ENCODE measurements around the gene ST6GALNAC3.

ST6GALNAC3 gene

DNA sequence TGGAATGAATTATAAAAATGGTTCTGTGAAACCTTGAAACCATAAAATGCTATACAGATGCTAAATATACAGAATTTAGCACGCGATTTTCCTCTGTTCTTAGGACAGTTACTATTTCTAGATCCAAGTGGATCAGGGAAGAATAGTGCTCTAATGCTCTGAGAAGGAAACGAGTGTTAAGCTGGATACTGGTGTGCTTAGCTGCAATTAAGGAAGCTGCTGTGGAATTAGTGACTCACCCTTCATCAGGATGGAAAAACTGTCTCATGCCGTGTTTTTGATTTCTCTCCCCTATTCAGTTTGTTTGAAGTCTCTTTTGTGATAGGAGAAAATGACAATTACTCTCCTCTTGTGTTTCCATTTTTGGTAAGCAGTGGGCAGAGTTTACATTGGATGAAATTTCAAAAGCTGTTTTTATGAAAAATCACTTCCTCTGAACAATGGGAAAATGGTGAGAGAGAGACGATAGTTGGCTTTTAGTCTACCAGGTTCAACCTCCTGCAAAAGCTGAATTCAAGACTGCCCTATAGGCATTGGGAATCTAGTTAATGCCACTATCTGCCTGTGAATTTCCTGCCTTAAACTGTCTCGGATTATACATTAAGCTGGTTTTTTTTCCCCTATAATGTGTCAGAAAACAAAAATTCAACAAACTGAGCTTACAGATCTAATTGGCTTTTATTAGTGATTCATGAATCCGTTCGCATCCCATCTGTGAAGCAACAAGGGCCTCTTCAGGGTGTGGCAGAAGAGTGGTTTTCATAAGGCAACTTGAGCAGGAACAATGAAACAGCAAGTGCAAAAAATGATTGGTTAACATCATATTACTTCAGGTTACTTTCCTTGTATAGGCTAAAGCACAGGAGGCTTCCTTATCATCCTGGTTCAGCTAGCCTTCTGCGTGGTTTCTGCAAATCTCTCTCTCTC, 179.8 kb downstream of the ST6GALNAC3 start:
- Mint-ChIP-seq H3K27me3 (ENCODE audit: low read depth) (no peaks in the 10 kb centered on the region), H3K27ac (no peak overlapping the region), H3K4me3 (no peak overlapping the region), H3K4me1 (ENCODE audit: low read depth) (peaks cover 29% of the 10 kb centered on the region), H3K36me3 (ENCODE audit: low read depth) (peaks cover 1% of the 10 kb centered on the region), H3K9me3 (no peaks in the 10 kb centered on the region)
- no peak for DNase-seq (ENCODE audit: low spot score)

DNA sequence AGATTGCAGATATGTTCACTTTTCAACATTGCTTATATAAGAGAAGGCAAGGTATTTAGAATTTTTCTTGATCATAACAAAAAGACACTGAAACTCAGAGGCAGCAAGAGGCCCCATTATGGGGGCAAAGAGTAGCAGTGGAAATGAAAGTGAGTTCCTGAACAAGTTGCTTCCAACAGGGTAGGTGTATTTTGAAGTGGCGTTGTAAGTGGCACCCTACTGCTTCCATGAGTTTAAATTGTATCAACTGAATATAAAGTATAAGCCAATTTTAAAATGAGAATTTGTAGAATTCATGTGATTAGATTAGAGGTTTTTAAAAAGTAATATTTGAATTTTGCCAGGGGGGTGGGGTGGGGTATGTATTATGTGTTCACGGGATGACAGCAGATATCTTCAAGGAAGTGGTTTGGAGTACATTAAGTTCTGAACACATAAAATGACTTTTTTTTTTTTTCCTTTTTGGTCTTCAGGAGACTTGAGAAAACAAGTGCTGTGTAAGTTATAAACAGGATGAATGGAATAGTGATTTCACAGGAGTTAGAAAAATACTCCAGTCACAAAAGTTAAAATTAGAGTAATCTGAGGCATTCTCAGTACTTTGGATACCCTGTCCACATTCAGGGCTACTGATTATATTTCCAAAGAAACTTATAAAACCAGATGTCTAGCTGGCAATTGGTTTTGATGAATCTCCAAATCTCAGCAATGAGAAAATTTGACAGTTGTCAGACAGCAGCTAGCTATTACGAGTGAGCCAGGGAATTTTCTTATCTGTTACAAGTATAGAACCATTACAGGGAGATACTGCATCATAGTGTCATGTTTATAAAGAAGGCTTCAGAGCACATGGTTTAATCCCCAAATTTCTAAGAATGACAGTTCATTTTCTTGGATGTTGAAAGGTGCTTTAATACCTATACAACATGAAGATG, 182.0 kb downstream of the ST6GALNAC3 start:
- peaks cover 1% of the 10 kb centered on the region for H3K36me3 Mint-ChIP-seq (ENCODE audit: low read depth)
- H3K27me3 Mint-ChIP-seq (ENCODE audit: low read depth) = no peaks in the 10 kb centered on the region
- no peak for DNase-seq (ENCODE audit: low spot score)
- peak overlapping the region; percentile 53 for H3K4me3 Mint-ChIP-seq
- H3K4me1 Mint-ChIP-seq (ENCODE audit: low read depth) = peaks cover 42% of the 10 kb centered on the region
- H3K9me3 Mint-ChIP-seq = no peaks in the 10 kb centered on the region
- peak overlapping the region; percentile 26 for H3K27ac Mint-ChIP-seq

DNA sequence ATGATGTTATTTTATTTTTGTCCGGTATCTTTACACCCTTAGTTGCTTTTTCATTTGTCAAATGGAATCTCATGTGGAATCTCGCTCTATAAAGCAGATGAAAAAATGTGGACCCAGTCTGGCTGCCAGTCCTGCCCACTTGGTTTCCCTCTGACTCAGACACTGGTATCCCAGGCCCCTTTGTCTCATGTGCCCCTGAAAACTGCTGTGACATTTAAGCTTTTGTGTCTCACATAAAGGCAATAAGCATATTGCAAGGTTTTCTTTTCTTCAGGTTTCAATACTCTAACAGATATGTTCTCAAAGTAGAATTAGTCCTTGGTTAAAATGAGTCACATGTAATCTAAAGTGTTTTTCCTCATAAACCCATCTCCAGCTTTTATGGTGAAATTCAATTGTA, 183.3 kb downstream of the ST6GALNAC3 start:
- Mint-ChIP-seq H3K36me3 (ENCODE audit: low read depth) (peaks cover 1% of the 10 kb centered on the region), H3K9me3 (peaks cover 4% of the 10 kb centered on the region), H3K27ac (peak overlapping the region; percentile 29), H3K27me3 (ENCODE audit: low read depth) (no peaks in the 10 kb centered on the region), H3K4me1 (ENCODE audit: low read depth) (peaks cover 48% of the 10 kb centered on the region), H3K4me3 (no peak overlapping the region)
- DNase-seq (ENCODE audit: low spot score) = no peak

DNA sequence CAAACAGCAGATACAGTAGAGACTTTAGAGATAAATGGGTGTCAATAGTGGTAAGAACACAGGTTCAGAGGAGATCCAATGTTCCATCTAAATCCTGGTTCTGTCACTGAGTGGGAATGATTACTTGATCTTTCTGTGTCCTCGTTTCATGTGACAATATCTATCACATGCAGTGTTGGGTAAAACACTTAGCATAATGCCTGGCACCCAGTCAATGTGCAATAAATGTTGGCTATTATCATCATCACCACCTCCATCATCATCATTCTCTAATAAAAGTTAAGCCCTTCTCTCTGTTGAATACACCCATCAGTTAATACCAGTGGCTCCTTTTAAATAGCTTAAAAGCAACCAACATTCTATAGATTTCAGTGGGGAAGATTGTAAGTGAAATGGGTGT, 184.7 kb downstream of the ST6GALNAC3 start:
- Mint-ChIP-seq H3K36me3 (ENCODE audit: low read depth) (peaks cover 1% of the 10 kb centered on the region), H3K4me3 (no peak overlapping the region), H3K9me3 (peaks cover 4% of the 10 kb centered on the region), H3K27me3 (ENCODE audit: low read depth) (no peaks in the 10 kb centered on the region), H3K27ac (no peak overlapping the region), H3K4me1 (ENCODE audit: low read depth) (peaks cover 48% of the 10 kb centered on the region)
- no peak for DNase-seq (ENCODE audit: low spot score)

DNA sequence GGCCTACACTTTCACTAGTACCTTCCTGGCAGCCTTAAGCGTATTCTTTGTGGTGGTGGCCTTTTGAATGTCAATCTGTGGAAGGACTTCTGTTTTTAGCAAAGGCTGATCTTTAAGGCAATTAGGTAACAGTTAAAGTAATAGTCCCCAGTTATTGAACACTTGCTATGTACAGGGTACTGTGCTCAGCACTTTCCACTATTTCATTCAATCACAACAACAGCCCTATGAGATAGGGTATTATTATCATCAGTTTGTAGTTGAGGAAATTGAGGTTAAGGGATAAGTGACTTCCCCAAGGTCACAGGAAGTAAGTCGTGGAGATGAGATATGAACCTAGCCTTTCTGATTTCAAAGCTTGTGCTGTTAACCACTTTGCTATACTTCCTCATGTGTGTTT, 185.7 kb downstream of the ST6GALNAC3 start:
- Mint-ChIP-seq H3K9me3 (peaks cover 4% of the 10 kb centered on the region), H3K36me3 (ENCODE audit: low read depth) (peaks cover 1% of the 10 kb centered on the region), H3K4me3 (peak overlapping the region; percentile 24), H3K27ac (no peak overlapping the region), H3K4me1 (ENCODE audit: low read depth) (peaks cover 41% of the 10 kb centered on the region), H3K27me3 (ENCODE audit: low read depth) (no peaks in the 10 kb centered on the region)
- no peak for DNase-seq (ENCODE audit: low spot score)

DNA sequence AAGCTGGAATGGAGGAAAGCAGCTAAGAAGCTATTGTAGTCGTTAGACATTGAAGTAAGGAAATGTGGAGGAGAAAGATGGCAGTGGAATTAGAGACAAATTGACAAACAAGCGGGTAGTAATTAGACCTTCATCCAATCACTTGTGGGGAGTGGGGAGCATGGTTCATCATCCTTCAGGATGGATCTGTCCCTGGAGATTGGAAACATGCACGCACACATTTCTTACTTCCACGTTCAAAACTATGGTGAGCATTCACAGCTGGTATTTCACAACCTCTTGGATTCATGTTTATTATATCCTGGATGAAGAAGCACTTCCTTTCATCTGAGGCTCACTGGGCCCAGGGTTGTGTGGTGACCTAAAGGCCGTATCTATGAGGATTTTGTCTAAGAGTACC, 188.1 kb downstream of the ST6GALNAC3 start:
- H3K36me3 Mint-ChIP-seq (ENCODE audit: low read depth) = no peaks in the 10 kb centered on the region
- H3K27me3 Mint-ChIP-seq (ENCODE audit: low read depth) = no peaks in the 10 kb centered on the region
- no peak overlapping the region for H3K27ac Mint-ChIP-seq
- H3K4me1 Mint-ChIP-seq (ENCODE audit: low read depth) = peaks cover 35% of the 10 kb centered on the region
- peaks cover 4% of the 10 kb centered on the region for H3K9me3 Mint-ChIP-seq
- no peak overlapping the region for H3K4me3 Mint-ChIP-seq
- no peak for DNase-seq (ENCODE audit: low spot score)

DNA sequence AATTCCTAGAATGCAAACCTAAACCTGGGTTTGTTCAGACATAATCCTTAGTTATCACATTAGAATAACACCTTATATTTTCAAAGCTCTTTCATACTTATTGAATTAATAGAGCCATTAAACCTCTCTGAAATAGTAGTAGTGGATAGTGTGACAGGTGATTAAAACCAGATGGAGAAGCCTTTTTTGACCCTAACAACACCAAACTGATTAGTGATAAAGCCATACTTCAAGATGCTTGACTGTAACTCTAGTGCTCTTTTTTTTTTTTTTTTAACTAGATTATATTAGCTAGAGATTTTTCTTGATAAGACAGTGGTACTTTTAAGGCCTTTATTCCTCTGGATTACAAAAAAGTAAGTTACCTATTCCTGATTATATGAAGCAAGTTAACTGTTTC, 190.1 kb downstream of the ST6GALNAC3 start:
- no peak overlapping the region for H3K4me3 Mint-ChIP-seq
- no peaks in the 10 kb centered on the region for H3K36me3 Mint-ChIP-seq (ENCODE audit: low read depth)
- no peak overlapping the region for H3K27ac Mint-ChIP-seq
- peaks cover 4% of the 10 kb centered on the region for H3K9me3 Mint-ChIP-seq
- no peak for DNase-seq (ENCODE audit: low spot score)
- peaks cover 46% of the 10 kb centered on the region for H3K4me1 Mint-ChIP-seq (ENCODE audit: low read depth)
- no peaks in the 10 kb centered on the region for H3K27me3 Mint-ChIP-seq (ENCODE audit: low read depth)

DNA sequence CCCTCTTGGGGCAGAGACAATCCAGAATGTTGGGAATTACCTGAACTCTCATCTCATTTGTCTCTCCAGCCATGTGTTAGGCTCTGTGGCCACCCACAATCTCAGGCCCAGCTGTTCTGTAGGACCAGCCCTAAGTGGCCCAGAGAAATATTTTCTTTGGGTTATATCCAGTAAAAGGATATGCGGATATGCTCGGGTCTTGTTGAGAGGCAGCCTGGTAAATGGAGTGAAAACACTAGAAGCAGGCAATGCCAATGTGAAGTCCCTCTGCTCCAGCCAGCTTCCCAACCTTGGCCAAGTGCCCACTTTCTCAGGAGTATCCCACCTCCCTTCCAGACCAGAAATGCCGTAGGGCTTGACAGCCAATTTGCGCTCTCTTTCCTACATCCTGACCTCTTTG, 192.2 kb downstream of the ST6GALNAC3 start:
- H3K9me3 Mint-ChIP-seq = peaks cover 4% of the 10 kb centered on the region

DNA sequence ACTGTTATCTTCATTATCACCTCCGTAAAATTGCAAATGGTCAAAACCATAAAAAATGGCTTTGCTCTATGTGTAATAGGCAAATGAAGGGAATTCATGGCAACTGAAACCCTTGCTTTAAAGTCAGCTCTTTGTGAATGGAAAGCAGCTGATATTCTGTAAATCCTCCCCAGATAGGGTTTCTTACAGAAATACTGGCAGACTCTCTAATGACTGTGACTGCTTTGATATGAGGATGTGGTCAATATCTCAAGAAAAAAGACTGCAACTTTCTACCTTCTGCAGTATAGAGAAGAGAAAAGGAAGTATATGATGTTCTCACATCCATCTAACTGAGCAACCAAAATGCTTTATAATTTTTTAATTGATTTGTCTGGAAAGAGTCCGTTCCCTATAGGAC, 193.1 kb downstream of the ST6GALNAC3 start:
- Mint-ChIP-seq H3K4me1 (ENCODE audit: low read depth) (peaks cover 47% of the 10 kb centered on the region), H3K27me3 (ENCODE audit: low read depth) (peaks cover 2% of the 10 kb centered on the region), H3K36me3 (ENCODE audit: low read depth) (no peaks in the 10 kb centered on the region), H3K9me3 (no peaks in the 10 kb centered on the region), H3K27ac (peak overlapping the region; percentile 89), H3K4me3 (peak overlapping the region; percentile 63)
- DNase-seq (ENCODE audit: low spot score) = no peak

More for the DNA sequence above, 192.2 kb downstream of the ST6GALNAC3 start:
- H3K4me3 Mint-ChIP-seq = peak overlapping the region; percentile 63
- peak overlapping the region; percentile 89 for H3K27ac Mint-ChIP-seq
- peaks cover 48% of the 10 kb centered on the region for H3K4me1 Mint-ChIP-seq (ENCODE audit: low read depth)
- no peak for DNase-seq (ENCODE audit: low spot score)
- H3K36me3 Mint-ChIP-seq (ENCODE audit: low read depth) = no peaks in the 10 kb centered on the region
- H3K27me3 Mint-ChIP-seq (ENCODE audit: low read depth) = peaks cover 2% of the 10 kb centered on the region

DNA sequence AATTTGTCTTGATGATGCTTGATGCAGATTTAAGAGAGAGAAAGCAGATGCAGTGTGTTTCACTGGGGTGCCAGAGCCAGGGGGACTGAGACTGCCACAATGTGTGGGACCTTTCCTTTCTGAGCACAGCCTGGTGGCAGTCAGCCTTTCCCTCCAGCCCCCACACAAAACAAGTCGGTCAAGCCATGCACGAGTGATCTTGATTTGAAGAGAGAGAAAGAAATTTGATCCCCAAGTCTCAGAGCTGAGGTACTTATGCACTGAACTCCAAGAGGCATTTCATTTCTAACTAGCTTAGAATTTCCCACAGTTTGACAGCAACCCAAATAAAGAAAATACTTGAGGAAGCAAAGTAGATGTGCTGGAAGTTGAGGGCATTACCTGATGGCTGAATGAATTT, 193.8 kb downstream of the ST6GALNAC3 start:
- no peak for DNase-seq (ENCODE audit: low spot score)
- Mint-ChIP-seq H3K27ac (peak overlapping the region; percentile 89), H3K27me3 (ENCODE audit: low read depth) (peaks cover 2% of the 10 kb centered on the region), H3K4me1 (ENCODE audit: low read depth) (peaks cover 51% of the 10 kb centered on the region), H3K4me3 (peak overlapping the region; percentile 63), H3K36me3 (ENCODE audit: low read depth) (no peaks in the 10 kb centered on the region), H3K9me3 (no peaks in the 10 kb centered on the region)

DNA sequence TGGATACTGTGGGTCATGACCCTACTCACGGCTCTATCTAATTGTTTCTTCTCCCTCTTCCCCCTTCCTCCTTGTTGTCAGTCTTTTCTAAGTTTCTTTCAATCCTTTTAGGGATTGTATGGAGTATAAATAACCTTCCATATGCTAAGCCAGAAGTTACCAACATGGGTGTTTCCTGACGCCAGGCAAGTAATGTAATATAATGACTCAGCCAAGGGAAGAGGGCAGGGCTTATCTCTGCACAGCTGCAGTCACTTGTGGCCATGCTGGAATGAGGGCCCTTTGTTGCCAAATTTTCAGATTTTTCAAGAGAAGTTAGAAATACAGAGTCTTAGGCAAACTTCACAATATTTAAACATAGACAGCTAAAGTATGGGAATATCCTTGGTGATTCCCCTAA, 194.6 kb downstream of the ST6GALNAC3 start:
- no peak for DNase-seq (ENCODE audit: low spot score)

DNA sequence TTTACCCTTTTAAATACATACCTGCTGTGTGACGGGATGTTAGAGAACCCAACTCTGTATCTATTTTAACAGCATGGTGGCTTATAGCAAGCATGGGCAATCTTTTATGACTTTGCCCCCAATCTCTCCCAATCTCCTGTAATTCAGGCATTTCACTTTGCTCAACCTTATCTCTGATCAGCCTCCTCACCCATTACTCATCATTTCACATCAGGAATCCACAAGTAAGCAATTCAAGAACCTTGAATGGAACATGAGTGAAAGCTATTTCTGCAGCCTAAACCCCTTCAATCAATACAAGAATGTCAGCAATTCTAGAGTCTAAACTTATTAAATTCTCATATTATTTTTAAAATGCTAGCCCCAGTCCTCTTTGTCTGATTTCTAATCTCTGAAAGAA, 199.8 kb downstream of the ST6GALNAC3 start:
- Mint-ChIP-seq H3K9me3 (no peaks in the 10 kb centered on the region), H3K27me3 (ENCODE audit: low read depth) (peaks cover 4% of the 10 kb centered on the region), H3K36me3 (ENCODE audit: low read depth) (no peaks in the 10 kb centered on the region), H3K4me1 (ENCODE audit: low read depth) (peaks cover 38% of the 10 kb centered on the region), H3K27ac (no peak overlapping the region), H3K4me3 (no peak overlapping the region)
- no peak for DNase-seq (ENCODE audit: low spot score)

More for the DNA sequence above, 194.6 kb downstream of the ST6GALNAC3 start:
- Mint-ChIP-seq H3K36me3 (ENCODE audit: low read depth) (no peaks in the 10 kb centered on the region), H3K9me3 (no peaks in the 10 kb centered on the region), H3K4me1 (ENCODE audit: low read depth) (peaks cover 56% of the 10 kb centered on the region), H3K27ac (peak overlapping the region; percentile 70), H3K4me3 (peak overlapping the region; percentile 33), H3K27me3 (ENCODE audit: low read depth) (peaks cover 2% of the 10 kb centered on the region)

DNA sequence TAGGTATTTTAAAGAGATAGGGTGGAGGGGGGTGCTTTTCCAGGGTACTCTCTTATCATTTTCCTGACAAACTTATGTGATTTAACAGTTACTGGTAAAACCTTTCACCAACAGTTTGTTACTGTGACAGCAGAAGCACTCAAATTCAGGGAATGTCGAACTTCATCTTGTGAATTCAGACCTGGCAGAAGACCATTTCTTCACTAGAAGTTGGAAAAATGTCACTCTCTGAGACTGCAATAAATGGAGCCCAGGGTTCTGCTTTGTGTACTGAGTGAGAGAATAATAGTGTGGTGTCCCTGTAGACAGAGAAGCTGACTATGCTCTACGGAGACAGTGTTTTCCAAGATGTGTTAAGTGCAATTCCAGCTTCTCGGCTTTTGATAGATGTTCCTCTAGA, 200.2 kb downstream of the ST6GALNAC3 start:
- Mint-ChIP-seq H3K27me3 (ENCODE audit: low read depth) (peaks cover 4% of the 10 kb centered on the region), H3K4me1 (ENCODE audit: low read depth) (peaks cover 35% of the 10 kb centered on the region), H3K9me3 (no peaks in the 10 kb centered on the region), H3K27ac (no peak overlapping the region), H3K4me3 (no peak overlapping the region), H3K36me3 (ENCODE audit: low read depth) (no peaks in the 10 kb centered on the region)
- DNase-seq (ENCODE audit: low spot score) = no peak

DNA sequence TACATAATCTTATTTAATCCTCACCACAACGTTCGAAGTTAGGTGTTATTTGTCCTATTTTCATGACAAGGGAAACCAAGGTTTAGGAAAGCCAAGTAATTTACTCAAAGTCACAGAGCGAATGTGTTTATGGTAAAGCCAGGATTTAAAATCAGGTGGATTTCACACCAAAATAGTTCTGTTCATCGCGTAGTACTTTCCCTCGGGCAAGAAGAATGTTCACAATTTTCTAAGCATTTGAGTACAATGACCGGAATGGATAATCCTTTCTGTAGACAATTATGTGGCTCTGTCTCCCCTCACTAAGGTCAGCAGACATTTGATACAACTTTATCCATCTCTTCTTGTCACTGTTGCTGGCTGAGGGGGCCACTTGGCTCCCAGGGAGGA, 204.2 kb downstream of the ST6GALNAC3 start:
- Mint-ChIP-seq H3K36me3 (ENCODE audit: low read depth) (no peaks in the 10 kb centered on the region), H3K4me3 (no peak overlapping the region), H3K9me3 (no peaks in the 10 kb centered on the region), H3K27ac (no peak overlapping the region), H3K4me1 (ENCODE audit: low read depth) (peaks cover 15% of the 10 kb centered on the region), H3K27me3 (ENCODE audit: low read depth) (peaks cover 5% of the 10 kb centered on the region)
- no peak for DNase-seq (ENCODE audit: low spot score)

Measured in T-helper 2 cell treated with Interferon-gamma antibody and Interleukin-4, amounts not matched to agents 5 μg/mL and 100 μg/mL, for 36 hours (primary cell).